Brain microvascular endothelial cell (primary cell): ENCODE measurements around the gene UBE2F.
"Not testable (repeated sequence)": the region's sequence is repeated elsewhere in the genome, so short reads cannot be mapped to it uniquely, and the experiment has no call there.

Experiments
- DNase-seq: peaks from one replicate; pipeline ENCODE4 v3.0.0-alpha.2; 2020
- H3K27ac ChIP-seq: fragments of 250-450 bp; sonication (Bioruptor Pico); 2 replicates; pipeline ENCODE4 v1.5.1; 2020; ENCODE audit warnings: mild to moderate bottlenecking, moderate library complexity
- H3K27me3 ChIP-seq: fragments of 250-450 bp; sonication (Bioruptor Pico); replicated peaks from 2 replicates; pipeline ENCODE4 v1.5.1; 2020; ENCODE audit warnings: mild to moderate bottlenecking
- H3K36me3 ChIP-seq: fragments of 250-450 bp; sonication (Bioruptor Pico); replicated peaks from 2 replicates; pipeline ENCODE4 v1.5.1; 2020; ENCODE audit warnings: mild to moderate bottlenecking
- H3K4me3 ChIP-seq: 2 replicates; pipeline ENCODE4 v1.5.1; 2011; ENCODE audit warnings: low read depth, mild to moderate bottlenecking, control low read depth, low read length, moderate library complexity
- CTCF ChIP-seq: IDR thresholded peaks from 2 replicates; pipeline ENCODE4 v1.5.1; 2011; ENCODE audit warnings: low read depth, mild to moderate bottlenecking, moderate library complexity, low read length, control low read depth, inconsistent platforms; ENCODE audit errors: missing control alignments
- in situ Hi-C: cut with HindIII; loops from 2 replicates; pipeline ENCODE4 v1.10.0; 2017; ENCODE audit warnings: low sequenced_read_pairs, low pct_ligation_motif_present

UBE2F gene

GRCh38 chr2:238031751-238032150 lies 64.9 kb downstream of the UBE2F start:
- in situ Hi-C loops = no loop called here
- DNase-seq = no peak
- Histone ChIP-seq H3K36me3 (peaks cover 6% of the 10 kb centered on the region), H3K27me3 (no peaks in the 10 kb centered on the region), H3K4me3 (no peak overlapping the region), H3K27ac (no peak overlapping the region)
- no peak for TF ChIP-seq CTCF

DNA sequence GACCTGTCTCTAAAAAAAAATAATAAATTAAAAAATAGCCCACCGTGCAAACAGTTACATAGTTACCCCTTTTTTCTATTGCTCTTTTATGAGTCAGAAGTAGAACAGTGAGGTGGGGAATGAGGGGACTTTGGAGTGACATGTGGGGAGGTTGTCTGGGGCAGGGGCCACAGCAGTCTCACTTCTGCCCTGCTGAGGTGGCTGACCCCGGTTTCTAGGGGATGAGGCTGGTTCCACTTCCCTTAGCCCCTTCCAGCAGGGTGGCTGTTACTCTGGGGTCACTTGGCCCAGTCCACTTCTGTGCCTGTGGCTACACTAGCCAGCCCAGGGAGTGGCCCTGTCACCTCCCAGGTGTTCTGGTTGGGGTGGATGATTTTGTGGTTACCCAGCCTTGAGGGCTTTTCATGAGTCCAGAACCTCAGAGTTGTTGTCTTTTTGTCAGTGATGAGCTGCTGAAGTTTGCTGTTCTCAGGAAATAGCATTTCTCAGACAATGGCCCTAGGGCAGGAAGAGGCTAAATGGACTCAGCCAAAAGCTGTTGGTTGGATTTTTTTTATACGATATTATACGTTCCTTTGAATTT lies 66.0 kb downstream of the UBE2F start:
- Histone ChIP-seq H3K36me3 (peaks cover 9% of the 10 kb centered on the region), H3K27ac (no peak overlapping the region), H3K27me3 (no peaks in the 10 kb centered on the region), H3K4me3 (no peak overlapping the region)
- TF ChIP-seq CTCF = no peak
- in situ Hi-C loops = no loop called here
- DNase-seq = no peak

DNA sequence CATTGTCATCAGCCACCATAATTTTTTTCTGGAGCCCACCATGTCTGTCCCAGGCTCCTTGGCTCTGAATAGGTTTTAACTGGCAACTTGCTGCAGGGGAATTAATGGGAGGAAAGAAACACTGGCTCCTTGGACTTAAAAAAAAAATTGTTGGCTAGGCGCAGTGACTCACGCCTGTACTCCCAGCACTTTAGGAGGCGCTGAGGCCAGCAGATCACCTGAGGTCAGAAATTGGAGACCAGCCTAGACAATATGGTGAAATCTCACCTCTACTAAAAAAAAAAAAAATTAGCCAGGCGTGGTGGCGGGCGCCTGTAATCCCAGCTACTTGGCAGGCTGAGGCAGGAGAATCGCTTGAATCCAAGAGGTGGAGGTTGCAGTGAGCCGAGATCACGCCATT lies 67.2 kb downstream of the UBE2F start:
- H3K27me3 ChIP-seq, DNase-seq, in situ Hi-C loops, H3K27ac ChIP-seq, H3K4me3 ChIP-seq: not testable (repeated sequence)
- H3K36me3 ChIP-seq = peaks cover 19% of the 10 kb centered on the region

GRCh38 chr2:238038203-238038602 lies 71.4 kb downstream of the UBE2F start:
- in situ Hi-C loops = no loop called here
- Histone ChIP-seq H3K27me3 (no peaks in the 10 kb centered on the region), H3K36me3 (peaks cover 27% of the 10 kb centered on the region), H3K4me3 (no peak overlapping the region), H3K27ac (no peak overlapping the region)
- no peak for DNase-seq
- no peak for TF ChIP-seq CTCF

GRCh38 chr2:238039151-238039550 lies 72.3 kb downstream of the UBE2F start:
- no peak for TF ChIP-seq CTCF
- H3K27me3 ChIP-seq = no peaks in the 10 kb centered on the region
- in situ Hi-C loops = no loop called here
- no peak overlapping the region for H3K27ac ChIP-seq
- H3K36me3 ChIP-seq = peaks cover 23% of the 10 kb centered on the region
- H3K4me3 ChIP-seq = no peak overlapping the region
- no peak for DNase-seq

DNA sequence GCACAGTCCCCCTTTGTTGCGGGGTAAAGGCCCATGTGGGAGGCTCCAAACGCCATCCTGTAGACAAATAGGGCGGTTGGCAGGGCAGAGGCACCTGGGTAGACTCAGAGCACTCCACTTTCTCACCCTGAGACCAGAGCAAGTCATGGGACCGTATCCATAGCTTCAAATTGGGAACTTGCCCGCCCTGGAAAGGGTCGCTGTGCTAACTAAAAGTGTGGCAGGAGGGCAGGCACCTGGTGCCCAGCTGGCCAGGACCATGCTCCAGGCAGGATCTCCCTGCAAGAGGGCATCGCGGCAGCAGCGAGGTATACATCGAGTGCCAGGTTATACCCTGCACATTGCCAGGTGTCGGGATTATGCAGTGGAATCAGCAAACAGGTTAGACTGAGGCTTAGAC lies 73.2 kb downstream of the UBE2F start:
- Histone ChIP-seq H3K4me3 (no peak overlapping the region), H3K27ac (no peak overlapping the region), H3K27me3 (no peaks in the 10 kb centered on the region), H3K36me3 (peaks cover 23% of the 10 kb centered on the region)
- DNase-seq = no peak
- in situ Hi-C loops = no loop called here
- no peak for TF ChIP-seq CTCF
